Duodenal mucosa (tissue), 2 donors: Measurements from ENCODE around the gene SLC25A22.
A peak's percentile ranks its signal among the peaks of the same experiment; 100 is the strongest.

Experiments used
- H3K27ac ChIP-seq: one replicate; pipeline ENCODE4 v1.7.0; 2013; ENCODE audit warnings: low read depth, low read length
- H3K27me3 ChIP-seq, 2 donors: one replicate each; pipeline ENCODE4 v1.7.0; 2013; ENCODE audit warnings: low read length in 2 of 2, control low read depth in 1 of 2; ENCODE audit not compliant: insufficient read depth in 2 of 2, control insufficient read depth in 1 of 2
- H3K36me3 ChIP-seq, 2 donors: one replicate each; pipeline ENCODE4 v1.7.0; 2013; ENCODE audit warnings: low read length in 2 of 2, control low read depth in 1 of 2; ENCODE audit not compliant: insufficient read depth in 2 of 2, control insufficient read depth in 1 of 2
- H3K4me1 ChIP-seq, 2 donors: one replicate each; pipeline ENCODE4 v1.7.0; 2013; ENCODE audit warnings: low read length in 2 of 2, control low read depth in 1 of 2; ENCODE audit not compliant: insufficient read depth in 2 of 2, control insufficient read depth in 1 of 2
- H3K4me3 ChIP-seq, 2 donors: one replicate each; pipeline ENCODE4 v1.7.0; 2013; ENCODE audit warnings: low read length in 2 of 2, low read depth in 1 of 2
- H3K9ac ChIP-seq, 2 donors: one replicate each; pipeline ENCODE4 v1.7.0; 2013; ENCODE audit warnings: low read length in 2 of 2, low read depth in 1 of 2
- H3K9me3 ChIP-seq, 2 donors: one replicate each; pipeline ENCODE4 v1.7.0; 2013; ENCODE audit warnings: low read length in 2 of 2, control low read depth in 1 of 2; ENCODE audit not compliant: control insufficient read depth in 1 of 2

Gene SLC25A22

DNA sequence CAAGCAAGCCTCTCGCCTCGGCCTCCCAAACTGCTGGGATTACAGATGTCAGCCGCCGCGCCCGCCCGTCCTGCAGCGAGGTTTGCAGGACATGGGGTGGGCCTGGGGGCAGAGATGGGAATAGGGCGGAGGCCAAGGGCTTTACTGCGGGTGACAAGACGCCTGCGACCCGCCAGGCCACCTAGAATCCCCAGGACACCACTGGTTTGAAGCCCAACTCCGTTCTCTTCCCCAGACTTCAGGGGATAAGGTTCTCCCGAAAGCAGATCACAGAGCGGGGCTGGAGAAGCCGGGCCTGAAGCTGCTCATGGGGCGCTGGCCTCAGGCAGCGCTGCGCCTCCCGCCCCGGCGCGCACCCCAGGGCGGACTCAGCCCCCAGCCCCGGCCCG, 43.9 kb upstream of the SLC25A22 start:
- no peaks in the 10 kb centered on the region for H3K9me3 ChIP-seq
- peaks cover 36 to 46% of the 10 kb centered on the region in 2 donors for H3K4me1 ChIP-seq
- H3K36me3 ChIP-seq: peaks cover 10 to 35% of the 10 kb centered on the region in 2 donors
- H3K9ac ChIP-seq: peak overlapping the region; percentile 66 to 68
- H3K27me3 ChIP-seq: peaks cover 0 to 7% of the 10 kb centered on the region in 2 donors
- H3K27ac ChIP-seq: peak overlapping the region; percentile 91
- peak overlapping the region; percentile 91 to 94 for H3K4me3 ChIP-seq

DNA sequence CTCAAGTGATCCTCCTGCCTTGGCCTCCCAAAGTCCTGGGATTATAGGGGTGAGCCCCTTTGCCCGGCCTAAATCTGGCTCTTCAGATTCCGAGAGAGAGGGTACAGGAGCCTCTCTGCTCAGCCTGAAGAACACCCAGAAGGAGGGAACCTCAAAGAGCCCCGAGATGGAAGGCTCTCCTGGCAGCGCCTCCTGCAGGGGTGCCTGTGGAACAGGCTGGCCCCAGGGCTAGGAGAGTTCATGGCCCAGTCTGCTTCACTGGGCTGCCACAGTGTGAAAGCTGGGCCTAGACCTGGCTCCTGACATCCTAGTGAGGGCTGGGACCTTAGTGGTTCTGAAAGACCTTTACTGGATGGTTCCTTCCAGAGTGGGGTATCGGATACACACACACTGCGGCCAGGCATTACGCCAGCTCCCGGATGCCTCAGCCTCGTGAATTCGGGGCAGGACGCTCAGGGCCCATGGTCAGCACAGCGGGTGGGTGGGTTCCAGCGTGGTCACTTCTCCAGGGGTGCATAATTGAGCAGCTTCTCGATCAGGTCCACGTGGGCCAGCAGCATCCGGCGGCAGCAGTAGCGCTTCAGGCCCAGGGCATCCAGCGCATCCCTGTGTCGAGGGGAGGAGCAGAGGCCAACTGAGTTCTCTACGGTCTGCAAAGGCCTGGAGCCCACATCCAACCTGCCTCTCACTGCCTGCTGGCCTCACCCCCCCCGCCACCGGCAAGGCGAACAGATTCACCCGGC, 42.0 kb upstream of the SLC25A22 start:
- H3K9ac ChIP-seq: no peak overlapping the region
- no peaks in the 10 kb centered on the region for H3K9me3 ChIP-seq
- H3K27ac ChIP-seq: no peak overlapping the region
- peaks cover 0 to 4% of the 10 kb centered on the region in 2 donors for H3K27me3 ChIP-seq
- H3K36me3 ChIP-seq: peaks cover 14 to 44% of the 10 kb centered on the region in 2 donors
- peak overlapping the region in 1 of 2 donors; percentile 62 for H3K4me3 ChIP-seq
- H3K4me1 ChIP-seq: peaks cover 36 to 45% of the 10 kb centered on the region in 2 donors

DNA sequence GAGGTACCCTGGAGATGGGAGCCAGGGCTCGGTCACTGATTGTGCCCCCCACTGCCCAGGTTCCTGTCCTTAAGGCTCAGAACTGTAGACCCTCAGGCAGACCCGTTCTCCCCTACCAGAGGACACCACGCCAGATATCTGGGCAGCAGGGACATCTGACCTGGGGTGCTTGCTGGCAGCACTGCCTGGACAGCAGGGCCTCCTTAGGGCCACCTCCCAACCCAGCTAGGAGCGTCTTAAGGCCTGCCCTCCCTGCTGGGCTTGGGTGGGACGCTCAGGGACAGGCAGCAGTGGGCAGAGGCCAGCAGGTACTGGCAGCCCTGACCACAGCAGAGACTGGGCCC, 41.2 kb upstream of the SLC25A22 start:
- H3K9ac ChIP-seq: no peak overlapping the region
- peaks cover 14 to 44% of the 10 kb centered on the region in 2 donors for H3K36me3 ChIP-seq
- no peak overlapping the region for H3K4me3 ChIP-seq
- no peak overlapping the region for H3K27ac ChIP-seq
- no peaks in the 10 kb centered on the region for H3K9me3 ChIP-seq
- peaks cover 42 to 48% of the 10 kb centered on the region in 2 donors for H3K4me1 ChIP-seq
- H3K27me3 ChIP-seq: peaks cover 0 to 4% of the 10 kb centered on the region in 2 donors

DNA sequence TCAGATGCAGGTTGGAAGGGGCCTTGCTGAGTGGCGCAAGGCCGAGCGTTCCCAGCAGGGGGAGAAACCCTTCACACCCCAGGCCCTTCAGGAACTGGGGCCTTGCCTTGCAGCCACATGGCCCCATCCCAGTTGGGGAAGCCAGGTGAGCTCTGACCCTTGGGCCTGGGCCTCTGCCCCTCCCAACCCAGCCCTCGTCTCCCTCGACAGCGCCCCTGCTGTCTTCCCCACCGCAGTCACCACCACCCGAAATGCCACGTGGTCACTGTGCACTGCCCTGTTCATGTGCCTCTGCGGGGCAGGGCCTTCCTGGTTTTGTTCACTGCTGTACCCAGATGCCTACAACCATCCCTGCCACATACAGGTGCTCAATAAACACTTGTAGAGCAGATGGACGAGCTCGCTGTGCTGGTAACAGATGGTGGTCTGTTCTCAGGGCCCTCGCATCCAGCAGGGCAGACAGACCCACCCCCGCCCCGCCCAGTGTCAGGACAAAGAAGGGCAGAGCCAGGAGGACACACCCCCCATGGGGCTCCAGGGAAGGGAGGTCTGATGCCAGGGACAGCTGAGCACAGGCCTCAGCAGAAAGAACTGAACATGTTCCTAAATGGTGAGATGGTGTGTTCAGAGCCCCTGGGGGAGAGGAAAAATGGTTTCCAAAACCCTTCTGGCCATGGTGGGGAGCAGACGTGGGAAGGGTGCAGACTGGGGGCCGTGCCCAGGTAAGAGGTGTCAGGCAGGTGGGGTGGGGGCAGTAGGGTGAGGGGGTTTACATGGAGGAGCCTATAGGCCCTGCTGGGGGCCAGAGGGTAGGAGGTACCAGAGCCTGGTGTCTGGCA, 40.6 kb upstream of the SLC25A22 start:
- Histone ChIP-seq H3K4me1 (peaks cover 42 to 52% of the 10 kb centered on the region in 2 donors), H3K9me3 (no peaks in the 10 kb centered on the region), H3K27me3 (peaks cover 0 to 1% of the 10 kb centered on the region in 2 donors), H3K4me3 (no peak overlapping the region), H3K27ac (no peak overlapping the region), H3K9ac (no peak overlapping the region), H3K36me3 (peaks cover 14 to 44% of the 10 kb centered on the region in 2 donors)

DNA sequence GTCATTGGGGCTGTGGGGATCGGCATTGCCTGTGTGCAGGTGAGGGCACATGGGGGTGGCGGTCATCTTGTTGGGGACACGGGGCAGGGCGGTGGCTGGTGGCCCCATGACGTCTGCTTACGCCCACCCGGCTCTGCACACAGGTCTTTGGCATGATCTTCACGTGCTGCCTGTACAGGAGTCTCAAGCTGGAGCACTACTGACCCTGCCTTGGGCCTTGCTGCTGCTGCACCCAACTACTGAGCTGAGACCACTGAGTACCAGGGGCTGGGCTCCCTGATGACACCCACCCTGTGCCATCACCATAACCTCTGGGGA, 39.9 kb upstream of the SLC25A22 start:
- peaks cover 38 to 52% of the 10 kb centered on the region in 2 donors for H3K4me1 ChIP-seq
- H3K9me3 ChIP-seq: no peaks in the 10 kb centered on the region
- H3K36me3 ChIP-seq: peaks cover 14 to 44% of the 10 kb centered on the region in 2 donors
- no peak overlapping the region for H3K27ac ChIP-seq
- no peaks in the 10 kb centered on the region for H3K27me3 ChIP-seq
- no peak overlapping the region for H3K4me3 ChIP-seq
- H3K9ac ChIP-seq: no peak overlapping the region

DNA sequence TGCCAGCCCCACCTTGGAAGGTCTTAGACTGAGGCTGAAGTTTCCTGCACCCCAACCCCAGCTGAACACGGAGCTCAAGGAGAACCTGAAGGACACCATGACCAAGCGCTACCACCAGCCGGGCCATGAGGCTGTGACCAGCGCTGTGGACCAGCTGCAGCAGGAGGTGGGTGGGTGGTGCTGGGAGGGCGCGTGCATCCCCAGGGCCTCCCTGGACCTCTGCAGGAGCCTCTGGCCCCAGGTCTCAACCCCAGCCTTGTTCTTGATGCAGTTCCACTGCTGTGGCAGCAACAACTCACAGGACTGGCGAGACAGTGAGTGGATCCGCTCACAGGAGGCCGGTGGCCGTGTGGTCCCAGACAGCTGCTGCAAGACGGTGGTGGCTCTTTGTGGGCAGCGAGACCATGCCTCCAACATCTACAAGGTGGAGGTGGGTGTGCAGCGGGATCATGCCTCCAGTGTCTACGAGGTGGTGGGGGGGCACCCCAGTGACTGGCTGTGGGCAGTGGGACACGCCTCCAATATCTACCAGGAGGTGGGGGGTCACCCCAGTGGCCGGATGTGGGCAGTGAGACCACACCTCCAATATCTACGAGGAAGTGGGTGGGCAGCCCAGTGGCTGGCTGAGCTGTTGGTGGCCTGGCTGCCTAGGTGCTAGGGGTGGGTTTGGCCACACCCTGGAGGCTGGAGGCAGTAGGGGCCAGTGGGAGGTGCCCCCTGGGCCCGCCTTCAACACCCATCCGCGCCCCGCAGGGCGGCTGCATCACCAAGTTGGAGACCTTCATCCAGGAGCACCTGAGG, 39.3 kb upstream of the SLC25A22 start:
- Histone ChIP-seq H3K27ac (no peak overlapping the region), H3K27me3 (no peaks in the 10 kb centered on the region), H3K36me3 (peaks cover 14 to 44% of the 10 kb centered on the region in 2 donors), H3K4me3 (no peak overlapping the region), H3K4me1 (peaks cover 38 to 54% of the 10 kb centered on the region in 2 donors), H3K9ac (no peak overlapping the region), H3K9me3 (no peaks in the 10 kb centered on the region)

DNA sequence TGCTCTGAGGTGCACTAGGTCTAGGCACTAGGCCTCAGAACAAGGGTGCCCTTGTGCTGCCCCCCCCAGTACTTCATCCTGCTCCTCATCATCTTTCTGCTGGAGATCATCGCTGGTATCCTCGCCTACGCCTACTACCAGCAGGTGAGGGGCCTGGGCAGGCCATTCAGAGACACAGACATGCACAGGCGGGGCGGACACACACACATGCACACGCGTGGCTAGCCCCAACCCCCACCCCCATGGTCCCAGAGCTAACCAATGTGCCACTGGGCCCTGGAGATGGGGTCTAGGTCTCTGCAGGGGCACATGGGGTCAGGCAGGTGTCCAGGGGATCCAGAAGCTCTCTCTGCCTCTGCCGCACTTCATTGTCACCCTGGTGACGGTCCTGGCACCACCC, 38.6 kb upstream of the SLC25A22 start:
- H3K9me3 ChIP-seq: no peaks in the 10 kb centered on the region
- no peak overlapping the region for H3K9ac ChIP-seq
- H3K4me3 ChIP-seq: no peak overlapping the region
- H3K4me1 ChIP-seq: peaks cover 45 to 61% of the 10 kb centered on the region in 2 donors
- H3K27me3 ChIP-seq: no peaks in the 10 kb centered on the region
- peaks cover 14 to 44% of the 10 kb centered on the region in 2 donors for H3K36me3 ChIP-seq
- H3K27ac ChIP-seq: no peak overlapping the region

DNA sequence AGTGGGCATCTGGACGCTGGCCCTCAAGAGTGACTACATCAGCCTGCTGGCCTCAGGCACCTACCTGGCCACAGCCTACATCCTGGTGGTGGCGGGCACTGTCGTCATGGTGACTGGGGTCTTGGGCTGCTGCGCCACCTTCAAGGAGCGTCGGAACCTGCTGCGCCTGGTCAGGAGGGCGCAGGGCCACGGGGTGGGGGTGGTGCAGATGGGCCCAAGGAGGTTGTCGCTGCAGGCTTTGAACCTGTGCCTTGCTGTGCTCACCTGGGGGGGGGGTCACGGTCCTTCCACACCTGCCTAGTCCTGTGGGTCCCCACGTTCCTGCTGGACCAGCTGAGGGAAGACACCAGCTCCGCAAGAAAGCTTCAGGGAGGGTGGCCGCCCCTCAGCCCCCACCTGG, 38.2 kb upstream of the SLC25A22 start:
- no peak overlapping the region for H3K27ac ChIP-seq
- no peaks in the 10 kb centered on the region for H3K27me3 ChIP-seq
- no peaks in the 10 kb centered on the region for H3K9me3 ChIP-seq
- H3K36me3 ChIP-seq: peaks cover 14 to 44% of the 10 kb centered on the region in 2 donors
- H3K9ac ChIP-seq: no peak overlapping the region
- H3K4me1 ChIP-seq: peaks cover 48 to 61% of the 10 kb centered on the region in 2 donors
- H3K4me3 ChIP-seq: no peak overlapping the region

DNA sequence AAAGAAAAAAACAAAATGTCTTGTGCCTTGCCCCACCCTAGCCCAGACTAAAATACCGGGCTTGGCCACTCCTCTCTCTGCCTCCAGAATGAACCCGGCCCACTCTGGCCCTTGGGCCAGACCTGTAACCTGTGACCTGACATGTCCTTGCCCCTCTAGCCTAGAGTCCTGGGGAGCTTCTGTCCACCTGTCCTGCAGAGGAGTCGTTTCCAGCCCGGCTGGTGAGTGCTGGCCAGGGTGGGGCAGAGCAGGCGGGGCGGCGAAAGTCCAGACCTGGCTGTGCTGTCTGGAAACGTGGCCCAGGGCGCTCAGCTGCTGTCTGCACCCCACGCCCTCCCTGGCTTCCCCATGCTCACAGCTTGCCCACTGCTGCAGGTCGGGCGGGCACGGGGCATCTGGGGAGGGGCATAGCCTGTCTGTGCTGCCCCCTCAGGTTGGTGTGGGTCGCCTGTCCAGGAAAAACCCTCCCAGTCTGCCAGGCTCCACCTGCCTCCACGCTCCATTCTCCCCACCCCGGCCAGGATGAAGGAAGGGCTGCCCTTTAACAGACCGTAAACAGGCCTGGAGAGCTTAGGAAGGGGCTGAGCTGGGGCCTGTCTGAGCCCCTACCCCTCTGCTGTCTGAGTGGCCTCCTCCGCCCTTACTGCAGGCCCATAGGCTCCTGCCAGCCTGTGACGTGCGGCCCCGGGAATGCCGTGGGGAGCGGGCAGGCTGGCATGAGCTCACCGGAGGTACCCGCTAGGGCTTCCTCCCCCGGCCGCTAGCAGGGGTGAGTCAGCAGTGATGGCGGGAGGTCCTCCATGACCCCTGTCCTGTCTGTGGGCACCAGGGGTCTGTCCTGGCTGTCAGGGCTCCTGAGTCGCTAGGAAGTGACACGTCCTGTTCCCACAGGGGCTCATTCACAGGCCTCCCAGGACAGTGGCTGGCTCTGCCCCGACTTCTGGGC, 36.6 kb upstream of the SLC25A22 start:
- Histone ChIP-seq H3K4me3 (peak overlapping the region; percentile 75 to 78), H3K9me3 (no peaks in the 10 kb centered on the region), H3K4me1 (peaks cover 46 to 62% of the 10 kb centered on the region in 2 donors), H3K36me3 (peaks cover 14 to 34% of the 10 kb centered on the region in 2 donors), H3K27ac (peak overlapping the region; percentile 92), H3K9ac (peak overlapping the region; percentile 44 to 93), H3K27me3 (no peaks in the 10 kb centered on the region)
